ENCODE data around the gene GLIS2.

GRCh38 chr16:4271176-4272113 is 44.4 kb upstream of the GLIS2 start:
- no peak for TF ChIP-seq GATA2 (IDR thresholded peaks at IDR 0.05; ENCODE audit: low read depth, low read length)
- TF ChIP-seq GATA3 (IDR thresholded peaks at IDR 0.05; ENCODE audit: low read depth, low read length), result no peak

Data from SH-SY5Y (cell line).